Activated CD4-positive, CD25-positive, alpha-beta regulatory T cell treated with anti-CD3 and anti-CD28 coated beads, Interleukin-2, amount 50 U/mL, for 72 hours (primary cell): Measurements from ENCODE around the gene IRX5.

Experiments
- DNase-seq: peaks from one replicate; pipeline ENCODE4 v3.0.0; 2021

Gene IRX5

DNA sequence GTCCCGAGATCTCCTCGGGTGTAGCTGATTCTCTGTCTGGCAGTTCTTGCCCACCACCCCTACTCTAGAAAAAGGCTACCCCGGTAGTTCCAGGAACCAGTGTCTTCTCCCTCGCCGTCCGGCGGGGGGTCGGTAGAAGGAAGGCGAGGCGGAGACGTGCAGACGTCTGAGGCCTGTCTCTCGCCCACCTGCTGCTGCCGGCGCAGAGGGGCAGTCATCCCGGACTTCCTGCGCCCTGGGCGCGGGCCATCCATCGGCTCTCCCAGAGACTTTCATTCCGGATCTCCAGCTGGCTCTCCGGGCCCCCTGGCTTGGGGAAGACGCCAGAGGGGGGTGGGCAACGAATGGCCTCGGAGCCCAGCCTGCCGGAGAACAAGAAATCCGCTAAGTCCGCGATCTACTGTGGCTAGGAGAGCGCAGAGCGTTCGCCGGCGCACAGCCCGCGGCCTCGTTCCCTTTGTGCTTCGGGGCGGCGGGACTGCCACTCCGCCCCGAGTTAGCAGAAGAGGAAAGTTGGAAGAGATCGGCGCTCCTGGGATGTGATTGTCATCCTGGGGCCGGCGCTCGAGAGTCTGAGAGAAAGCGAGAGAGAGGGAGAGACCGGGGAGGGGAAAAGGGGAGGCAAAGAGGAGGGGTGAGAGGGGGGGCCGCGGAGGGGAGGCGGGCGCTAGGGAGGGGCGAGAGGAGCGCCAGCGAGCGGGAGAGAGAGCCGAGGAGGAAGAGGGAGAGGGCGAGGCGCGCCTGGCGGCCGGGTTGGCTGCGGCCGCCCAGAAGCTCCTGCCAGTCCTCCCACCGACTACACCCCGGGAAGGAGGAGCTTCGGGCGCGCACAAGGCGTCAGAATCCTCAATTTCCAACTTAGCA lies at the start of gene IRX5:
IRX5 (plus strand) TSS at position 861 of the 864 bp plus-strand sequence. CDS start 334 bp downstream, outside the sequence.
- no peak for DNase-seq

DNA sequence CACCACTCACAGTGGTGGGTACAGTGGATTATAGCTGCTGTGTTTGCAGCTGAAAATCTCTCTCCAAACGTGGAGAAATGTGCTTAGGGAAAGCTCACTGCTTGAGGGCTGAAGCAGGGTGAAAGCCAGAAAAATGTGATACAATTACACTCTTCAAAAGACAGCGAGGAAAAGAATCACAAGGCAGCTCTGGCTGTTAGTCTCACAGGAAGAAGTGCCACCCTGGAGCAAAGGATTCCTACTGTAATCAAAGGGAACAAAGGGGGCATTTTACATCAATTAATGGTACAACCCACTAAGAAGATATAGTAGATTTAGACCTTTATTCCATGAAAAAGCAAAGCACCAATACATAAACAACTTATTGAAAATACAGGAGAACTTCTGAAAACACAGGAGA lies 48.1 kb upstream of the IRX5 start:
- DNase-seq = no peak

DNA sequence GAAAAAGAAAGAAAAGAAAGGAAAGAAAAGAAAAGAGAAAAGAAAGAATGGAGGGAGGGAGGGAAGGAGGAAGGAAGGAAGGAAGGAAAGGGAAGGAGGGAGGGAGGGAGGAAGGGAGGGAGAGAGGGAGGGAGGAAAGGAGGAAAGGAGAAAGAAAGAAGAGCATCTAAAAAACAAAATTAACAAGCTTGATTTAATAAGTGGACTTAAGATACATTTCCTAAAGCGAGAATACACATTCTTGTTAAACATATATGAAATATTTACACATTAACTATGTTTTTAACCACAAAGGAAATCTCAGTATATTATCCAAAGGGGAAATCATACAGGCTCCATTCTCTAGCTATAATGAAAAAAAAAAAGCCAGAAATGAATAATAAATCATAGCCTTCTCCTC lies 47.3 kb upstream of the IRX5 start:
- DNase-seq = no peak

DNA sequence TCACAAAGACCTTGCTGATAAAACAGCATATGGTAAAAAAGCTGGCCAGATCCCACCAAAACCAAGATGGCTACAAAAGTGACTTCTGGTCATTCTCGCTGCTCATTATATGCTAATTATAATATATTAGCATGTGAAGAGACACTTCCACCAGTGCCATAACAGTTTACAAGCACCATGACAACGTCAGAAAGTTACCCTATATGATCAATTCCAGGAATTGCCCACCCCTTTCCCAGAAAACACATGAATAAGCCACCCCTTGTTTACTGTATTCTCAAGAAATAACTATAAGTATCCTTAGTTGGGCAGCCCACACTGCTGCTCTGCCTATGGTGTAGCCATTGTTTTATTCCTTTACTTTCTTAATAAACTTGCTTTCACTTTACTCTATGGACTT lies 44.6 kb upstream of the IRX5 start:
- no peak for DNase-seq

DNA sequence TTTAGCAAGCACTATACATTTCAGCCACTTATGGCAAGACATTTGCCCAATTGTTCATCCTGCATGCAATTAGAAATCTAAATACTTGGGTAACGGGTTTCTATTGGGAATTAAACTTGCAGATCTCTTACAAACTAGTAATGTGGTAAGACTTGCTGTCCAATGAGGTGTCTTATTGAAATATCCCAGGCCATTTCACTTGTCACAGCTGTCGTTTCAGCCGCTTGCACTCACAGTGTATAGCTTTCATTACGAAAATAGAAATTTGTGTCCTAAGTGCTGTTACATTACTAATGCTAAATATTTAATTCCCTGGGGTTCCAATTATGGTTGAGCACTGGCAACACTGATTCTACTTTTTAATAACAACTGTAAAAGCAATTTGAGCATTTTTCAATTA lies 40.3 kb upstream of the IRX5 start:
- DNase-seq = no peak

DNA sequence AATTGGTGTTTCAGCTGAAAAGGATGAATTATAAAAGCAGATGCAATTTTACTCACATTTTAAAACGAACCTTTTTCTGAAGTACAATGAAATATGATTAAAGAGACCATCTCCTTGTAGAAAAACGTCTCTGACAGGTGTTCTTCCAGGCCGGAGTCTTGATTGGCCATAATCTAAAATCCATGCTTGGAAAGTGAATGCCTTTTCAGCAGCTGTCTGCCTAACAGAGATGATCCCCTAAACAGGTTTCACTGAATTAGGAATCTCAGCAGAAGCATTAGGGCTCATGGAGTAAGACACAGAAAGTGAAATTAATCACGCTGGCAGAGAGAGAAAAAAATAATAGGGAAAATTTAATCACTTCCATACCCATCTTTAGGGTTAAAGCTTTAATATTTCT lies 39.3 kb upstream of the IRX5 start:
- no peak for DNase-seq

DNA sequence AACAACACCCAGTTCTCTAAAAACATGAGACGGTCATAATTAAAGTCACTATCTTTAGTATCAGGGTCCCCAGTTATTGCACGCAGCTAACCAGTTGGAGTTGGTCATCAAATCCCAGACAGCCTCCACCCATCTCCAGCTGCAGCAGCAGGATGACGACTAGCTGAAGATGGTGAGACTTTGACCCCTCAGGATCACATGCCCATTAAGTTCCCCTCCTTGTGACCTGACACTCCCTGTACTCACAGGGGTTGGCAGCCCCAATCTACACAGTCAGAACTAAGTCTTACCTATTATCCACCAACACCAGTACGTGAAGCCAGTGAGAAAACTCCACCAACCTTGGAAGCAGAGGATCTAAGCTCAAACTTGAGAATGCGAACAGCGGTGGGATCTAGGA lies 37.7 kb upstream of the IRX5 start:
- no peak for DNase-seq

DNA sequence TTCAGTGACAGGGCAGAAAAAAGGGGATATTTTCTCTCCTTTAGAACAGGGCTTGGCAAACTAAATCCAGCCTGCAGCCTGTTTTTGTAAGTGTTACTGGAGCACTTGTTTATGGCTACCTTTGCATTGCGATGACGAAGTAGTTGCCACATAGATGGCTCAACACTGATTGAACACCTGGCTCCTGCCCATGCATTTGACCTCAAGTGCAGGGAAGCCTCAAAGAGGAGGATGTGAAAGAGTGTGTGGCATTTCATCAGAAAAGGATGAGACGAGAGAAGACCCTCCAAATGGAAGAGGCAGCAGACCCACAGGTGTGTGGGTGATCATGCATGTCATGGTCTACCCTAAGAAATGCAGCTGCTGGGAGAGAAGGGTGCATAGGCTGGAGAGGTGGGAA lies 32.7 kb upstream of the IRX5 start:
- no peak for DNase-seq

DNA sequence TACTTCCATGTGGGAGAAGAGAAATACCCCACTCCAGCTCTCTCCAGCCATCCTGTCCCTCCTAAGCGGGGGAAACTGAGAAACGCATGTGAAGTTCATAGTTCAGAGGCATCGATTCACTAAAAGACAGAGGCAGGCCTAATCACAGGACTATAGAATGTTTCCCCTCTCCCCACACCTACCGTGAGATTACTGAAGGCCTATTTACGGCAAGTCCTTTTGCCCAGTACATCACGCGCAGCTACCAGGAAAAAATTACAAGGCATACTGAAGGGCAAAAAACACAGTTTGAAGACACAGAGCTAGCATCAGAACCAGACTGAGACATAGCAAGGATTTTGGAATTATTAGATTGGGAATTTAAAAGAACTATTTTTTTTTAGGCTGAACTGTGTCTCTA lies 29.1 kb upstream of the IRX5 start:
- no peak for DNase-seq

DNA sequence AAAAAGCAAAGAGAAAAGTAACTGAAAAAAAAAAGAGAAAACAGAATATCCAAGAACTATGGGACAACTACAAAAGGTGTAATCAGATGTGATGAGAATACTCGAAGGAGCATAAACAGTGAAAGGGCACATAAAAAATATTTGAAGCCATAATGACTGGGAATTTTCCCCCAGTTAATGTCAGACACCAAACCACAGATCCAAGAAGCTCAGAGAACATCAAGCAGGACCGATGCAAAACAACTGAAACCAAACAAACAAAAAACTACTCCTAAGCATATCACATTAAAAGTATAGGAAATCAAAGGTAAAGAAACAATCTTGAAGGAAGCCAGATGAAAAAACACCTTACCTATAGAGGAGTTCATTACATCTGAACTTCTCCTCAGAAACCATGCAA lies 27.6 kb upstream of the IRX5 start:
- DNase-seq = no peak

DNA sequence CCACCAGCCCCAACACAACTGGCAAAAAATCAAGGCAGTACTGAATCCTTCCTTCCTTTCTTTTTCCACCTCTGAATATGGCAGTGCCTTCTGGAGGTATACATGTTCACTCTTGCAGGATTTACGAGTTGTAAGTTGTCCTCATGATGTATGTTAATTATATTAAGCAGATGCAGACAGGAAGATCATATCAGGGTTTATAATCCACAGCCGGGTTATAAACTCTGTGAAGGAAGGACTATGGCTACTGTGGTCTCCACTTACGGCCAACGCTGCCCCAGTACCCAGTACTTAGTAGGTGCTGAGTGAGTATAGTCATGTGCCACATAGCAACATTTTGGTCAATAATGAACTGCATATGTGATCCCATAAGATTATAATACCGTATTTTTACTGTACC lies 19.6 kb upstream of the IRX5 start:
- no peak for DNase-seq

DNA sequence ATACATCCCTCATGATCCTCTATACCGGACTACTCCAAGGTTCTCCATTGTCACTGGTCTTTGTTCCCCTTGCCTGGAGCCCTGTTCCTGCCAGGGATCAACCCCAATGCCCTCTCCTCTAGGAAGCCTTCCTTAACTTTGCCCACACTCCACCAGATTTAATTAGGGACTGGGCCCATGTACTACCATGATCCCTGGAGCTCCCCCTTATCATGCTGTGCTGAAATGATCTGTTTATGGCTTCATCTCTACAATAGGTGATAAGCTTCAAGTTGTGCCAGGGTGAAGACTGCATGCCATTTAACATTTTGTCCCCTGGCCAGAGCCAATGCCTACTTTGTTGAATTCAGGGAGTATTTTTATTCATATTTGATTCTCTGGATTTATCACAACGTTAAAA lies 17.9 kb upstream of the IRX5 start:
- DNase-seq = no peak

DNA sequence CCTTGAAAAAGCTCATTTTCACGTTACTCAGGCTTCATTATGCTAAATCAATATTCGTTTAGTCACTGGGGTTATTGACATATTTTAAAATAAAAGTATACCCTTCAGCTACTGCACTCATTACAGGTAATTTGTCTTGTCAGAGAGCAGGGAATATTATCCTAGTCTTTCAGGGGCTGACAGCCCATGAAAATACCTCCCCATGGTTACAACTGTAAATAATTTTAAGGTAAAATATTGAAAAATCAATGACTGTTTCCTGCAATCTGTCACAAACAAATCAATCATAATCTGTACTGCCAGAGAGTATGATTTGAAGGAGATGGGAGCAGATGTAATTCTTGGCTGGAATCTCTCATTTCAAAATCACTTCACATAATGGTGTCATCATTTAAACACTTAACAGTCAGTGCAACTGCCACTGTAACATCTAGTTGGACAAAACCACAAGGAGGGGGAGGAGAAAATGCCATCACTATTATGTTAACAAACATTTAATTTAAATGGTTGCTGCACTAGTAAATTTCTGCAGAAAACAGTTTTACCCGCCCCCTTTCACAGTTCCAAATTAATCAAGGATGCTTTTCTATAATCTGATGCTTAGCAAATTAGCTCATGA lies 9.3 kb upstream of the IRX5 start:
- no peak for DNase-seq

DNA sequence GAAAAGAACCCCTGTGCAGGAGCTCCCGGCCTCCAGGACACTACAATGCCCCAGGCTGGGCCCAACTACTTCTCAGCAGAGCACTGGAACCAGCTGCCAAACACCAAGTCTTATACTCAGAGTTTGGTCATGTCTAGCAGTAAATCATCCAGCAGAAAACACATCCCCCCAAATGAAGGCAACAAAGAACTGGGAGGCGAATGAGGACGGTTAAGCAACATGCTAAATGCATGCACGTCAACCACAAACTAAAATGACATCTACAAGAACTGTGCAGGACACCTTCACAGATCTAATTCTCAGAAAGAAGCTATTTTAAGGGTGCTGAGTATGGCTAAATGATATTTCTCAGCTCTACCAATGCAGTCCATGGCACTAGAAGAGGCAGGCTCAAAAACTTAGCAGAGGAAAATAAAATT lies 7.6 kb upstream of the IRX5 start:
- no peak for DNase-seq

DNA sequence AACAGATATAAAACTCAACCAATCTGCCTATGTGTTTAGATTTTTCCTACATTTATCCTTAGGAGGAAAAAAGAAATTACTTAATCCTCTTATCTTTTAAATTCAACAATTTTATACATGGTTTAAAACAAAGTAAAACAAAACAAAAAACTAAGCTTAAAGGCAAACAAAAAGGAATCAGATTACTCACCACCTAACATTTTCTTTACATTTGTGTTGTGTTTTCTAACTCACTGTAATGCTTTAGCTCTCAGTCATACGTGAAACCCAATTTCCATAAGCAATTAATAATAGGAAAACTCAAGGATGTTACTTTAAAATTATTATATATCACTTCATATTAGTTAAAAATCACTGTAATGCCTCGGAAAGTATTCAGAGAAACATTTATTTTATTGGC lies 6.7 kb upstream of the IRX5 start:
- no peak for DNase-seq

DNA sequence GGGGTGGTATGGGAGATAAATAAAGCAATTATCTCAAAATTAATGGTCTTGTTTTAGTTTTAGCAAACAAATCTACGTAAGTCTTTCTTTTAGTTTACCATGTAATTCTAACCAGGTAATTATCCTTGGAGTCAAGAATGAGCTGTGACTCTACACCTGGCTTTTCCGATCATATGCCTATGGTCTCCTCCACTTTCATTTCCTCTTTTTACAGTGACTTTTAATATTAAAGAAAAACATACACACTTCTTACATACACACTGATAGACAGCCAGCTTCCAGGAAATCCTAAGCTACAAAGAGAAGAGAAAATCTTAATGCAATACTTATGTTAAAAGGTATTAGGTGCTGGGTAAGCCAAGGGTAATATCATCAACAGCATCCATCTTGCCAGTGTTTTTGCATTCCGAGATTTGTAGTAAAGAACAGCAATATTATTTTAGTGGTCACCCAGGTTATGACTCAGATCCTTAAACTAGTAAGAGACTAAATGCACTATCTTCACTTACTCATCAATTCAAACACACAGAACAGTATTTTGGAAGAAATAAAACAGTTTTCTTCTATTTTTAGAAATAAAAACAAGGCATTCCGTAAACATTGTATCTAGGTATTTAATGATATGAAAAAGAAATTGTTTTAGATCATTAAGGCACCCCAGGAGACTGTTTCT lies 4.4 kb upstream of the IRX5 start:
- no peak for DNase-seq

DNA sequence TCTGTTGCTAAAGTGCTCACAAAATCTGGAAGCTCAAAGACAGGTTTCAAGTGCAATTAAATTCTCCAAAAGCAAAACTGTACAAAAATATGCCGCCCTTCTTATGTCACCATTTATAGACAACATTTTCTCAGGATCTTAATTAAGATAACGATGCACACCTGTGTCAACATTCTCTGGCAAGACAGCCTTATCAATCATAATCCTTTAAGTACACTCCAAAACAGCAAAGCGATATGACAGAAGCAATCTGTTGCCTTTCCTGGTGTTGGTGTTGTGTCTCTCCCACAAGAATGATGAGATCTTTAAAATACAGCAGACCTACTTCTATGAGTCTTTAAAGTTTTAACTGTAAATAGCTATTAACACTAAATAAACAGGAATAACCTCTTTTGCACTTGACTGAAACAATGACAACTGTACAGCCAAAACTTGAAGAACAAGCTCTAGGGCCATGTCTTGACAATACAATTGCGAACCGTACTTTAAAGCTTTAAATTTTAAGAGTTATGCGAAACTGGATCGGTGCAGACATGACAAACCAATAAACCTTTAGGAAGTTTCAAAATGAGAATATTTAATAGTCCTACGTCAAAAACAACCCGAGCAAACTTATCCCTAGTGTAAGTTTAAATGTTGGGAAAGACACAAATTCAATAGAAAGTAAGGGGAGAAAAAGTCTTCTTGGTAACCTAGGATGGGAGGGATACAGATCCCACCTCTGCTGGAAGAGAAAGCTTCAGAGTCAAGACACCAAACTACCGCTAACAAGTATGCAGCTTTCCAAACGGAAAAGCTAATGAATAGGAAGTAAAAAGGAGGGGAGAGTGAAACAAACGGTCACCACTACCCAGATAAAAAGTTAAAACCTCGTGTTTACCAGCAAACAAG lies 3.3 kb upstream of the IRX5 start:
- no peak for DNase-seq

DNA sequence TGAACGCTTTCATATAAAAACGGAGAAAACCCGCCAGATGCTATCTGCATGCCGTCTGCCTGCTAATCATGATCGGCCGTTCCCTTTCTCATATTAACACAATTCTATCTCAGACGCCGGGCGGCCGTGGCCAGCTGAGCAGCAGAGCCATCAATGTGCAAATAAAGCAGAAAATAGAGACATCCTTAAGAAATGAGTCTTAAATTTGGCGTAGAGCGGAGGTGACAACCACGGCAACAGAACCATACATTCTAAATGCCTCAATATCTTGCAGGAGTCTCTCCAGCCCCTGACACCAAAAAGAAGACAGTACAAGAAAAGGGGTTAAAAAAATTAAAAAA lies 2.7 kb upstream of the IRX5 start:
- DNase-seq = no peak

DNA sequence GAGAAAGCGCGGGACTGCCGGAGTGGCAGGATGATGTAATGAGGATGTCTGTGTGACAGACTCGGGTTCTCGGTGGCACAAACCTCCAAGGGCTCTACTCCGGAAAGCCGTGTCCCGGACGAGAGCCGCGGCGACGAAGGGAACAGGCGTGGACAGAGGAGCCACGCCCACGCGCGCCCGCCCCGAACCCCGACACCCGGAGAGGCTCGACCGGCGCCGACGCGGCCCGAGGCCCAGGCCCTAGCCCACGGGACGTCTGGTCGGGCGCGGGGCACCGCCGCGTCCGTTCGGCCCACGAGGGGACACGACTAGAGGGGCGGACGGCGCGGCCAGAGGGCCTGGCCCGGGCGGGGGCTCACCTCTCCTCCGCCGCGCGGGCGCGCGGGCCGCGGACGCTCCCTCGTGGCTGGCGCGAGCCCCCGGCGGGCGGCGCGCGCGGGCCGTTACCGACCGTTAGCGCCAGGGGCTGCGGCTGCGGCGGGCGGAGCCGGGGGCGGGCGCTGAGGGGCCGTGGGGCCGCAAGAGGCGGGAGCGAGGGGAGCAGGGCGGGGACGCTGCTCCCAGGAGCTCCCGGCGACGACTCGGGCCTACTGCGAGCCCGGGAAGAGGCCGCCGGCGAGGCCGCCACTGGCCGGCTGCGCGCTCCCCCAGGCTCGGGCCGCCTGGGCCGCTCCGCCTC lies 2.1 kb upstream of the IRX5 start:
- no peak for DNase-seq

DNA sequence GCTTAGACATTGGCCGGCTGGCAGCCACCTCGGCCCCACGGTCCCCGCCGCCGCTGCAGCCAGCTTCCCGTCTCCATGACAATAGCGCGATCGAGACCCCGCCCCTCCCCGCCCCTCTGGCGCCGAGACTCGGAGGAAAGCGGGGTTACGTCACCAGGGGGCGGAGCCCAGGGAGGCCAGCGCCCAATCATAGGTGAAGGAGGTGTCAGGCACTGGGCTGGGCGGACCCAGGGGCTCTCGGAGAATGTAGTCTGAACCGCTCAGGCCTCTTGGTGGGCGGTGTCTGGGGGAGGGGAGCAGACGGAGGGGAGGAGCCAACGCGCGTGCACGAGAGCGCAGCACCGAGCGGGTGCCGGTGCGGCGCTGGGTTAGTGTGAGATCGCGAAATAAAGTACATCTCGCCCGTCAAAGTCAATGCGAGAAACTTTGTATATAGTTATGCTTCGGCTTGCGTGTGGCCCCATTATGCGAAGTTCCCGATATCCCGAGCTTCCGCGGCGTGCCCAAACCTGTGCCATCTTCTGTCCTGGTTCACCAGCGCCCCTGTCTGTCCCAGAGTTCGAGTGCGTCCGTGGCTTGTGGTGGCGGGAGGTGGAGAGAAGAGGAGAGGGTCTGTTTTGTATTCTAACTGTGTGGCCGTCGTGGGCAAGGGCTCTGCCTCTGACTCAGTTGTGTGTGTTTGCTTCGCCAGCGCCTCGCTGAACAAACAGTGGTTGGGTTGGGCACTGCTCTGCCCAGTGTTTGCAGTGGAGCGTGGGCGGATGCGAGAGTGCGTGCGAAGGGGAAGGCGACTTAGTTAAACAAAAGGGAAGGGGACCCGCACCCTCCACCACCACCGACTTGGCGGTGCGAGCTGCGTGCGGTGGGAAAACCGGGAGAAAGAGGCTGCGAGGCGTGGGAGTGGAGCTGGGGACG lies 1.3 kb upstream of the IRX5 start:
- DNase-seq = peak; percentile 87

DNA sequence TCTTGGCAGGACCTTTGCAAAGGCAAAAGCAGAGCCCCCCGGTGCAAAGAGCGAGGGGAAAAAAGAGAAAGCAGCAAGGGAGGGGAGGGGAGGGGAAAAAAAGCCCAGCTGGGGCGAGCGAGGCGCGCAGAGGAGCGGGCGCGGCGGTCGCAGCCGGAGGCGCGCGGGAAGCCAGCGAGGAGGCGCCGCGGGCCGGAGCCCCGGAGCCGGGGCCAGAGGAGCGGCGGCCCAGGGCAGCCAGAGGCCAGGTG lies 129 bp downstream of the IRX5 start:
- no peak for DNase-seq
